NCI-H187 (cell line): Measurements from ENCODE around the gene BATF3.
"Not testable (repeated sequence)": the region's sequence is repeated elsewhere in the genome, so short reads cannot be mapped to it uniquely, and the experiment has no call there.

Experiments used
- DNase-seq, 2 experiments: peaks; one replicate each; lab custom pipeline; 2025; lab: John Stamatoyannopoulos, UW

The BATF3 gene

GRCh38 chr1:212699625-212700222 is at the start of gene BATF3:
BATF3 (minus strand) TSS chr1:212699840; CDS start chr1:212699762, 78 bp downstream.
- DNase-seq: no peak

DNA sequence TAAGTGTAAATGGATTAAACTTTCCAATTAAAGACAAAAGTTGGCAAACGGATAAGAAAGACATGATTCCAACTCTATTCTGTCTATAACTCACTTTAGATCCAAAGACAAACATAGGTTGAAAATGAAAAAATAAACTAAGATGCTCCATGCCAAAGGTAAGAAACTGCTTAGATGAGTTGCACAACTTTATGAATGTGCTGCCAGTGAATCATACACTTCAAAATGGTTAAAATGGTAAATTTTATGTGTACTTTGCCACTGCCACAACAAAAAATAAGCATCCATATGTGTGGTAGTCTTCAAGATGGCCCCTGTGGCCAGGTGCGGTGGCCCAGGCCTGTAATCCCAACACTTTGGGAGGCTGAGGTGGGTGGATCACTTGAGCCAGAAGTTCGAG is 46.9 kb upstream of the BATF3 start:
- no peak for DNase-seq

GRCh38 chr1:212745303-212745702 is 45.7 kb upstream of the BATF3 start:
- no peak for DNase-seq

GRCh38 chr1:212743901-212744475 is 44.3 kb upstream of the BATF3 start:
- DNase-seq: no peak

- no peak for DNase-seq
These were observed 38.7 kb upstream of the BATF3 start for GRCh38 chr1:212738330-212738729.

DNA sequence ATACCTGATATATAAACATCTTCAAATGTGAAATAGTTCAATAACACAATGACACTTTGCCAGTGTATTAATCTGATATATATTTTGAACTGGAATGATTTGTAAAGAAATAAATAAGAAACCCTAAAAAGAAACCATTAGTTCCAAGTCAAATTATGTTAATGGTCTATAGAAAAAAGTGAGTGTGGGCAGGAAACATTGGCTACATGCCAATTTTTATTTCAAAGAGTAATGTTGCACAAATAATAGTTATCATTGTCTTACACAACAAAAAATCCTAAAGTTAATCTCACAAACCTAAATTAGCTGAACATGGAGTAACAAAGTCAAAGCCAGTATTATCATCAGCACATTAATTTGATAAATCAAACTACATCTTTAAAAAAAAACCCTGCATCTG is 37.9 kb upstream of the BATF3 start:
- no peak for DNase-seq

DNA sequence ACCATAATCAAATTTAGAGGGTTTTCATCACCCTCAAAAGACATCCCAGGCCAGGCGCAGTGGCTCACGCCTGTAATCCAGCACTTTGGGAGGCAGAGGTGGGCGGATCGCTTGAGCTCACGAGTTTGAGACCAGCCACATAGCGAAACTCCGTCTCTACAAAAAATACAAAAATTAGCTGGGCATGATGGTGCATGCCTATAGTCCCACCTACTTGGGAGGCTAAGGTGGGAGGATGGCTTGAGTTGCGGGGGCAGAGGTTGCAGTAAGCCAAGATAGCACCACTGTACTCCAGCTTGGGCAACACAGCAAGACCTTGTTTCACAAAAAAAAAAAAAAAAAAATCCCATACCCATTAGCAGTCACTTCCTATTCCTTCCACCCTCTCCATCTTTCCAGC is 33.5 kb upstream of the BATF3 start:
- DNase-seq: no peak

- no peak for DNase-seq
These were observed 32.0 kb upstream of the BATF3 start for GRCh38 chr1:212731630-212732029.

DNA sequence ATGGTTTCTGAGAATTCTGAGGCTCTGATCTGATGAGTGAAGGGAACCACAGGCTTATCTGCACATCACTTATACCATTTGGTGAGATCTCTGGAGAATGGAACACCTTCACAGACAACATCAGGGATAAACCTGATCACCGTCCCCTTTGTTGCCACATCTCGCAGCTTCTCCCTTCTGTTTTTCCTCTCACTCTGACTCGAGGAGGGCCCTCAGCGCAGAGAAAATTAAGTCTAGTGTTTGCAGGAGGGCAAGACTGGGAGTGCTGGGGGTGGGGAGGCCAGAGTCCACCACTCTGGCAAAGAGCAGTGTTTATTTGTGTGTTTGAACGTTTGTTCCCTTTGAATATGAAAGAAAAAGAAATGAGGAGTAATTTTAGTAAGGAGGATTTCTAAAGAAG is 29.0 kb upstream of the BATF3 start:
- DNase-seq: no peak

GRCh38 chr1:212727386-212728181 is 27.9 kb upstream of the BATF3 start:
- no peak for DNase-seq

DNA sequence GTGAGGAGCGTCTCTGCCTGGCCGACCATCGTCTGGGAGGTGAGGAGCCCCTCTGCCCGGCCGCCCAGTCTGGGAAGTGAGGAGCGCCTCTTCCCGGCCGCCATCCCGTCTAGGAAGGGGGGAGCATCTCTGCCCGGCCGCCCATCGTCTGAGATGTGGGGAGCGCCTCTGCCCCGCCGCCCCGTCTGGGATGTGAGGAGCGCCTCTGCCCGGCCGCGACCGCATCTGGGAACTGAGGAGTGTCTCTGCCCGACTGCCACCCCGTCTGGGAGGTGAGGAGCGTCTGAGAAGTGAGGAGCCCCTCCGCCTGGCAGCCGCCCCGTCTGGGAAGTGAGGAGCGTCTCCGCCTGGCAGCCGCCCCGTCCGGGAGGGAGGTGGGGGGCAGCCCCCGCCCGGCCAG is 25.0 kb upstream of the BATF3 start:
- DNase-seq: not testable (repeated sequence)

GRCh38 chr1:212722270-212722957 is 22.8 kb upstream of the BATF3 start:
- DNase-seq: no peak

GRCh38 chr1:212721388-212722247 is 22.0 kb upstream of the BATF3 start:
- DNase-seq: no peak

DNA sequence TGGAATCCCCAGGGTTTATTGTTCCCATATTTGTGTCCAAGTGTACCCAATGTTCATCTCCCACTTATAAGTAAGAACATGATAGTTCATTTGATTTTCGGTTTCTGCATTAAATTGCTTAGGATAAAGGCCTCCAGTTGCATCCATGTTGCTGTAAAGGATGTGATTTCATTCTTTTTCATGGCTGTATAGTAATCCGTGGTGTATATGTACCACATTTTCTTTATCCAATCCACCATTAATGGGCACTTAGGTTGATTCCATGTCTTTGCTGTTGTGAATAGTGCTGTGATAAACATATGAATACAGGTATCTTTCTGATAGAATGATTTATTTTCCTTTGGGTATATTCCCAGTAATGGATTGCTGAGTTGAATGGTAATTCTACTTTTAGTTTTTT is 20.0 kb upstream of the BATF3 start:
- DNase-seq: no peak

DNA sequence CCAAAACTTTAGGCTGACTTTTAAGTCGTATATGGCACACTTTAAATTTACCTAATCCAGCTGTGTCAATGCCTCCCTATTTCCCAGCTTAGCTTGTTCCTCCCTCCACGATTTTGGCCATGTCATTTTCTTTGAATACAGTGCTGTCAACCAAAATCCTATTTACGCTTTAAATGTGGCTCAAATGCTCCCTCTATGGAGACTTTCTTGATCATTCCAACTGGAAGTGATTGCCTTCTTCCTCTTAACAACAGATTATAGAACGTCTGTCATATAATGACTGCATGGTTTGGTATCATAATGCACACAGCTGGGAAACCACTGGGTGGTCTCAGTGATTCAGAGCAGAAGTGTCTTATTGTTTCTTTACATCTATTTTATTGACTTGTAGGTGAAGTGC is 18.9 kb upstream of the BATF3 start:
- no peak for DNase-seq

DNA sequence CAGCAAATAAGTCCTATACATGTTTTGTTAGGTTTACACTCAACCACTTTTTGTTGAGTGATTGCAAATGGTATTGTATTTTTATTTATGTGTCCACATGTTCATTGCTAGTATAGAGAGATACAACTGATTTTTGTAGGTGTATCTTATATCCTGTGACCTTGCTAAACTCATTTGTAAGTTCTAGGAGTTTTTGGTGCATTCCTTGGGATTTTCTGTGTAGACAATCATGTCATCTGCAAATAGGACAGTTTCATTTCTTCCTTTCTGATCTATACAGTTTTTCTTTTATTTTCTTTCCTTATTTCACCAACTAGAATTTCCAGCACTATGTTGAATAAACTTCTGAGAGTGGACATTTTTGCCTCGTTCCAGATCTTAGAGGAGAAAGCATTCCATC is 16.5 kb upstream of the BATF3 start:
- no peak for DNase-seq

DNA sequence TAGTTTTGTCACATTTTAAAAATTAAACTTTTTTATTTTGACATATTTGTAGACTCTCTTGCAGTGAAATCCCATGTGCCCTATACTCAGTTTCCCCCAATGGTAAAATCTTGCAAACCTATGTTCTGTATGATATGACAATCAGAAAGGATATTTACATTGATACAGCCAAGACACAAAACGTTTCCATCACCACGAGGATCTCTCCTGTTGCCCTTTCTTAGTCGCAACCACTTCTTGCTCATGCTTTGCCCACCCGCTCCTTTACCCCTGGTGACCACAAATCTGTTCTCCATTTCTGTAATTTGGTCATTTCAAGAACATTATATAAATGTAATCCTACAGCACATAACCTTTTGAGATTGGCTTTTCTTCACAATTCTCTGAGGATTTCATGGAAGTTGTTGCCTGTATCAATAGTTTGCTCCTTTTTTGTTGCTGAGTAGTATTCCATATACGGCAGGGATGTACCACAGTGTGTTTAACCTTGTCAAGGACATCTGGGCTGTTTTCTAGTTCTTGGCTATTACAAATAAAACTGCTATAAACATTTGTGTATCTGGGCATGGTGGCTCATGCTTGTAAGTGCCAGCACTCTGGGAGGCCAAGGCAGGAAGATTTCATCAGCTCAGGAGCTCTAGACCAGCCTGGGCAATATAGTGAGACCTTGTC is 14.0 kb upstream of the BATF3 start:
- DNase-seq: no peak

DNA sequence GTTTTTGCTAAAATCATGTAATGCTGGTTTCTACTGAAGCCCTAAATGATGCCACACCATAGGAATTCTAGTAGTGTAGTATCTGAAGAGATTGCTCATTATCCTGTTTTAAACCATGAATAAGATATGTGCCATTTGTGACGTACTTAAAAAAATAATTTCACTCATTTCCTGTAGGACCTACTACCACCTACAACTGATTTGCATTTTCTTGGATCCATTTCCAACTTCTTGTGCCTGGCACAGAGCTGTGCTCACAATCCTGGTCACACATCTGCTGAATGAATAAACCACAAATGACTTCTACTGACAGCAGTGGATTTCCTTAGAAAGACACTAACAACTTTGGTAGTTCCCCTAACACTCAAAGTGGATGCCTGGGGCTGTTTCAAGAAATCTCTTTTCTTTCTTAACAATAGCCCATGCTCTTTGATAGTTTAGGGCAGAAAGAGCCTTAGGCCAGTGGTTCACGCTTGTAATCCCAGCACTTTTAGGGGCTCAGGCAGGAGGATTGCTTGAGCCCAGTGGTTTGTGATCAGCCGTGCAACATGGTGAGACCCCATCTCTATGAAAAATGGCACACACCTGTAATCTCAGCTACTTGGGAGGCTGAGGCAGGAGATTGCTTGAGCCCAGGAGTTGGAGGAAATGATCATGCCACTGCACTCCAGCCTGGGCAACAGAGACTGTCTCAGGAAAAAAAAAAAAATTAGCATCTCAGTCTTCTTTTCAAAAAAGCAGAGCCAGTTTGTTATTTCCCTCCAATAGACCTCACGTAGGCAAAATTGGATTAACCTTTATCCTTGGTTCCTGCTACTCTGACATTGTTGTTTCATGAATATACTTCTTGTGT is 13.0 kb upstream of the BATF3 start:
- DNase-seq: no peak

DNA sequence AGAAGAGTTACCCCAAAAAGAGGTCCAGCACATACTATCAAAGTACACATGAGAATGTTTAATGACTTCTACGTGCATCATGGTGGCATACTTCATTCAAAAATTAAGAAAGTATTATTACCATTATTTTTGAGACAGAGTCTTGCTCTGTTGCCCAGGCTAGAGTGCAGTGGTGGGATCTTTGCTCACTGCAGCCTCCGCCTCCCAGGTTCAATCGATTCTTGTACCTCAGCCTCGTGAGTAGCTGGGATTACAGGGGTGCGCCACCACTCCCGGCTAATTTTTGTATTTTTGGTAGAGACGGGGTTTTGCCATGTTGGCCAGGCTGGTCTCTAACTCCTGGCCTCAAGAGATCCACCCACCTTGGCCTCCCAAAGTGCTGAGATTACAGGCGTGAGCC is 12.3 kb upstream of the BATF3 start:
- not testable (repeated sequence) for DNase-seq

DNA sequence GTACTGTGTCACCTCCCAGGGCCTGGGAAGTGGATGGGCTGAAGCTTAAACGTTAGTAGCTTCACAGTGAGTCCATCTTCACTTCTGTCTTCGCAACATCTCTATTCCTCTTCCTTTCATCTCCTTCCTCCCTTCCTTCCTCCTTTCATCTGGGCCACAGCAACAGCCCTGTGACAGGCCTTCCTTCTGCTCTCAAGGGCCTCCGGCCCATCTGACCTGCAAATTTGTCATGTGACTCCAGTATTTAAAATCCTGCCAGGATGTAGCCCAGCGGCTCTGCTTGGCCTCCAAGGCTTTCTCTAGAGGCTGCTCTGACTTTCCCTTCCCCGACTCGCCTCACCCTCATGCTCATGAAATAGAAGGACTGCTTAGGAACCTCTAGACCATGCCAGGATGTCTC is 10.9 kb upstream of the BATF3 start:
- no peak for DNase-seq
